T-helper 2 cell (primary cell): ENCODE results near the gene GPR34.
"Not testable (repeated sequence)": the region's sequence is repeated elsewhere in the genome, so short reads cannot be mapped to it uniquely, and the experiment has no call there.

ENCODE experiments used
- DNase-seq, 5 experiments: peaks; one replicate each; pipeline versions ENCODE4 v3.0.0 to v3.0.0-alpha.2; 2012 to 2022
- total RNA-seq, 2 donors: gene quantifications; one replicate each; lab custom pipeline; 2026; lab: John Stamatoyannopoulos, UW

Gene GPR34, protein sequence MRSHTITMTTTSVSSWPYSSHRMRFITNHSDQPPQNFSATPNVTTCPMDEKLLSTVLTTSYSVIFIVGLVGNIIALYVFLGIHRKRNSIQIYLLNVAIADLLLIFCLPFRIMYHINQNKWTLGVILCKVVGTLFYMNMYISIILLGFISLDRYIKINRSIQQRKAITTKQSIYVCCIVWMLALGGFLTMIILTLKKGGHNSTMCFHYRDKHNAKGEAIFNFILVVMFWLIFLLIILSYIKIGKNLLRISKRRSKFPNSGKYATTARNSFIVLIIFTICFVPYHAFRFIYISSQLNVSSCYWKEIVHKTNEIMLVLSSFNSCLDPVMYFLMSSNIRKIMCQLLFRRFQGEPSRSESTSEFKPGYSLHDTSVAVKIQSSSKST
- 0 to 0.13 reads per million in 2 donors for total RNA-seq

GRCh38 chrX:41688835-41689234 is at the start of gene GPR34:
GPR34 (plus strand) TSS chrX:41688973; CDS start chrX:41695634, 6,661 bp downstream.
- peak in 1 of 5 experiments; percentile 50 for DNase-seq

DNA sequence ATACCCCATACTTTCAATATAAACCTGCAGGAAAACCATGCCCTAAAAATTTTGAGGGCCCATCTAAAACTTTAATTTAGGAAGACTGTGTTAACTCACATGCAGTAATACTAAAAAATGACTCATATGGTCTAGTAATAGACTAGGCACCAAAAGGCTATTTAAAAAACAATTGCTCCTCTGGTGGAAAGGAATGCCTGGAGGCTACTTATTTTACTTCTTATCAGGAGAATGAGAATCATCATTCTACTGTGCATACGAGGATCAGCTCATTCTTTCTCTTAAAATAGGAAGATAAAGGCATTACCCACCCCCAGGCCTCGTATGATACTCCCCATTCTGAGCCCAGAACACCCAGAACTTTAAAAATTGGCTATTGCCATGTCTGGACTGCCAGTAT is 42.6 kb upstream of the GPR34 start:
- DNase-seq, result not testable (repeated sequence)

DNA sequence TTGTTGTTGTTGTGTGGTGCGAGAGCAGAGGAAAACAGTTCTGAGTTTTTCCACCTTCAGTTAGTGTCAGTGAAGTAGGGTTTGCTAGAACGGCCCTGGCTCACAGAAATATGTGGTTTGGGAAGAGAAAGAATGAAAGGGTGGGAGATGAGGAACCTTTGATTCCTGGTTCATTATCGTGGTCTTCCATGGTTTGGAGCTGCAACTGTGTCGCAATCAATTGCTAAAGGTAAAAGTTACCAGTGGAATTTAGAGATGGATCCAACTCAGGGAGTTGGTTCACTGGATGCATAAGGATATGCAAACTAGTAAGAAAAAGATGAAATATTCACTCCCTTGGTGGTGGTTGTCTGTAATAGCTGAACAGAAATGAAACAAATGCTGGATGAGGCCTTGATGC is 35.6 kb upstream of the GPR34 start:
- no peak for DNase-seq

DNA sequence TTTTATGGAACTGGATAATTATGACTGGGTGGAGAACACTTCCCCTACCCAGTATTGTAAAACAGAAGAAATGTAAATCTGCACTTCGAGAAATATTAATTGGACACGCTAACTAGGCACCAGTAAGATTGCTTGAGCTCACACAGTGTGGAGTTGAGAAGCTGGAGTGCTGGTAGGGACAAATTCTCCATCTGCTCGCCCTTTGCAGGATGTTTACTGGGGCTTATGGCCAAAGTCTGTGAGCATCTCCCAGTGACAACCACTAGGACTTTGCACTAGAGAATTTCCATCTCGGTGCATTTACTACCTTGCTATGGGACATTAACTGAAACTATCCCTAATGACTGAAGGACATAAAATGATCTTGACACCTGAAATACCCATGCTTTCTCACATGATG is 33.7 kb upstream of the GPR34 start:
- DNase-seq, result no peak

DNA sequence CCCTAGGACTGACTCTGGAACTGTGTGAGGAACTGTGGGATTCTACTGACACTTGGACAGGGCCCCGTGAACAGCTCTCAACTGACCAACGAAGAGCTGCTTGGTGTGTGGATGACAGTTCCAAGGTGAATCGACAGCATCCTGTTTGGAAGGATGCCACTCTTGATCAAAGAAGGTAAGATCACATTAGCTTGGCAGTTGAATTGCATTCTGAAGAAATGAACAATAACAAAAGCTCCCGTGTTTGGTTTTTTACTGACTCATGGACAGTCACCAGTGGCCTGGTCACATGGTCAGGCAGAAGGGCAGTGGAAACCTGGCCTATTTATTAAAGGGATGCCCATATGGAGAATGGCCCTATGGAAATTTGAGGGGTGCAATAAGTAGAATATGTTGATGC is 33.1 kb upstream of the GPR34 start:
- DNase-seq, result no peak

DNA sequence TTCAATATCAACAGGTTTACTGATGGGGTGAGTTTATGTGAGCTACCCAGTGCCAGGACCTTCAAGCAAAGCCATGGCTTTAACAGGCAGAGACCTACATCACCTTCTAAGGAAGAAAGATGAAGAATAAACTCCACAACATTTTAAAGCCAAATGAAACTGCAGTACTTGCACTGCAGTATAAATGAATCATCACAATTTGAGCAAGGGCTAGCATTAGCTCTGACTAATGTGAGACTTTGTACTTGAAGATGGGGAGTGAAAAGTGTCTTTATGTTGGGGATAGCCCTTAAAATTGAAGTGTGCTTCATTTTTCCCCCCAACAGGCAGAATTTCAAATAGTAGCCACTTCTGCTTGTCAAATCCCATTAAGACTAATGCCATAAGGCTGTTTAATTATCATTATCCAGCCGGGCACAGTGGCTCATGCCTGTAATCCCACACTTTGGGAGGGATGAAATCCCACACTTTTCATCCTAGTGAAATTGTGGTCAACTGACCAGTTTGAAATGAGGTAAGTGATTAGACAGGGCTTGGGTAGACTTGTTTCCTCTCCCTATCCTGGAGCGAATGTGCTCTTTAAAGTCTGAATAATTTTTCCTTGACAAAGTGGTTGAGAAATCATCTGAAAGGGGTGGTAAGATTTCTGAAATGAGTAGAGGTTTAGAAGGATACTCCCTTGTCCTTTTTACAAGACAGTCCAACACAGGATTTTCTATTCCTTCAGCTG is 27.2 kb upstream of the GPR34 start:
- no peak for DNase-seq

GRCh38 chrX:41664375-41664901 is 24.3 kb upstream of the GPR34 start:
- no peak for DNase-seq

DNA sequence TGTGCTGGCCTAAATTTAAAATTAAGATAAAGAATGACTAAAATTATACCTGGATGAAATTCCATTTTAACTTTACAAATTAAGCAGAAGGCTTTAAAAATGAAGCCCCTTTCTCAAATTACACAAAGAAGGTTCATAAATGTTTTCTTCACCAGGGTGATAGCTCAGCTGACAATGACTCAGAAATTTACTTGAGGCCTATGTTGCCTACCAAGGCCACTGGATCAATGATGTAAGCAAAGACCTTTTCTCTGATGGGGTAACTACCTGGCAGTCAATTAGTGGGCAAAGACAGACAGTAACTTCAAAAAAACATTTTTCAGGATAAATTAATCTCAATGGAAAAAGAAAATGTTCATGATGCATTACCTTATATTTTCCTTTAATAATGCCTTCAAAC is 23.9 kb upstream of the GPR34 start:
- DNase-seq, result no peak

GRCh38 chrX:41665686-41666085 is 23.1 kb upstream of the GPR34 start:
- DNase-seq, result no peak

- DNase-seq, result peak in 1 of 5 experiments; percentile 63
Observed at GRCh38 chrX:41666251-41666650, 22.5 kb upstream of the GPR34 start.

GRCh38 chrX:41667631-41668030 is 21.1 kb upstream of the GPR34 start:
- DNase-seq, result peak in 1 of 5 experiments; percentile 48

DNA sequence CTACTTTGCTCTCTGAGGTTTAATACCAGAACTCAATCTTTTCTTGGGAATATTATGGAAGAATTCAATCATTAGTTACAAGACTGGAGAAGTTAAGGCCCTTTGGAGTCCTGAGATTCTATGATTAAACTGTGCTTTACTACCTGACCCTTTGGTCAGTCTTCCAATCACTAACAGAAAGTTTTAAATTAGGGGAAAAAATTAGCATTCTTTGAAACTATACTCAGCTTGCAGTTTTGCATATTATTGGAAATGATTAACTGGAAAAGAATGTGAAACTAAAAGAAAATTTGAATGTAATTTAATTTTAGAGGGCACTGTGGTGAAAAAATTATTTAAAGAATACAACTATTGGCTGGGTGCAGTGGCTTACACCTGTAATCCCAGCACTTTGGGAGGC is 18.7 kb upstream of the GPR34 start:
- DNase-seq, result no peak

DNA sequence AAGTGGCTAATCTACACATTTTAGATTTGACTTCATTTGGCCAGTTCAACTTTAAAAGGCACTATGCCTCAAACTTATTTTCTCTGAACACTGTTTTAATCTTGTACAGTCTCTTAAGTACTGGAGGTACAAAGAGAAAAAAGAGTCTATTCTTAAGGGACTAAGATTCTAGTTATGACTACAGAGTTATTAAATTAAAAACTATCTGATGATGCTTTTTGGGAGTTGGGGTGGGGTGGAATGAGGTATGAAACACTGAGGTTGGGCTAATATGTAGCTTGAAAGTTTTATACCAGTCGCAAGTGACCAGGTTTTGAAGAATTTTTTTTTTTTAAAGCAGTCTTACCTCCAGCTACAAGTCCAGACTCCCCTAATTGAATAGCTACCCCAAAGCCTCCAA is 17.7 kb upstream of the GPR34 start:
- DNase-seq, result no peak

DNA sequence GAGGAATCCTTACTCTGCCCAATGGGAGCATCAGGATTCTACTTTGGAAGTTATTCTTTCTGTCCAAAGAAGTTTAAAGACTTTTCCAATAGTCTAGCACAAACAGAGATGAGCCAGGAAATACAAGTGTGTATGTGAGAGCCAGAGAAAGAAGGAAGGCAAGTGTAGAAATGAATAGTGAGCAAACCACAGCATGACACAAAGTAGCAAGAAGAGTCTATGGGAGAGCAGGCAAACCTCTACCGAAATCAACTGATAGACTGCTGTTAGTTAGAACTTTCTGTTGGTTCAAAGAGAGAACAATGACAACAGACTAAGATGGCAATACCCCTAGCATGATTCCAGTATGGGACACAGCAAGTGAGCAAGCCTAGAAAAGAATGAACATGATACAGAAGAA is 16.1 kb upstream of the GPR34 start:
- peak in 1 of 5 experiments; percentile 52 for DNase-seq

GRCh38 chrX:41676361-41676760 is 12.4 kb upstream of the GPR34 start:
- DNase-seq, result not testable (repeated sequence)

DNA sequence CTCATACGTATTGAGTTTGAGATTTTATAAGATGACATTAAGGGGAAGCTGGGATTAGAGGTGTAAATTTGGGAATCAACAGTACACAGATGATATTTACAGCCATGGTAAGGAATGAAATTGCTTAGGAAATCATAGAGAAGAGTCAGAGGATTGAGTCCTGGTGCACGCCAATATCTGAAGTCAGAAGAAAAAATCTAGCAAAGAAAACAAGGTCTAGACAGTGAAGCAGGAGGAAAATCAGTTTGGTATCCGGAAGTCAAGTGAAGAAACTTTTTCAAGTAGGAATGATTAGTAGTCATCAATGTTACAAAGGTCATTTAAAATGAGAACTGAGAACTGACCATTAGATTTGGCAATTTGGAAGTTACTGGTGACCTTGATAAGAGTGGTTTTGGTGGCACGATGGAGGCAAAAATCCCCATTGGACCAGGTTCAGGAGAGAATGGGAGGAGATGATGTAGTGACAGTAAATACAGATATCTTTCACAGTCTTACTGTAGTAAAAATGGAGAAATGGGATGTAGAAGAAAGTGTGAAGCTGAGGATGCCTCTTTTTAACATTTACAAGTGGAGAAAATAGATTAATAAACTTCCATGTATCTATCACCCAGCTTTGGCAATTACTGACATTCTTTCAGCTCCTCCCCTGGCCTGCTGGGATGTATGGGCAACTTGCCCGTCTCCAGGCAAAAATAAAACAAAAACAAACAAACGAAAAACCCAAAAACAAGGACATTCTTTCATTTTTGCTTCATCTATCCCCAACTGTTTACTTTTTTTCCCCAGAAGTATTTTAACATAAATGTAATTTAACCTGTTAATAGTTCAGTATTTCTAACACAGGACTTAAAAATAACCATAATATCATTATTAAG is 11.4 kb upstream of the GPR34 start:
- DNase-seq, result no peak

- no peak for DNase-seq
Observed at GRCh38 chrX:41684138-41684537, 4.6 kb upstream of the GPR34 start.

GRCh38 chrX:41684940-41685339 is 3.8 kb upstream of the GPR34 start:
- DNase-seq, result no peak

DNA sequence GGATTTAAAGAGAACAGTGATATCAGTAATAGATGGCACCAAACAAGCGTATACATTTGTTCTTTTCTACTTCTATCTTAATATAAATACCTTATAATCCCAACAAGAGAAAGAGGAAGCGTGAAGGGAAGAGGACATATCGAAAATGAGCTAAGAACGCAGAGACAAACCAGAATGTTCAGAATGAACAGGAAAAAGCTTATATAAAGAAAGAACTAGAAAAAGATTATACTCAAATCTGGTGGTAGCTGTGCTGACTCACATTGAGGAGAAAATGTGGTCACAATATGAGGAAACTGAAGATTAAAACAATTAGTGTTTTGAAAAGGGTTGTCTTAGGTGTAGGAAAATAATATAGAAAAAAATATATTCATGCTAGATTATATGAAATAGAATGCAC is 2.0 kb upstream of the GPR34 start:
- DNase-seq, result peak in 1 of 5 experiments; percentile 37

DNA sequence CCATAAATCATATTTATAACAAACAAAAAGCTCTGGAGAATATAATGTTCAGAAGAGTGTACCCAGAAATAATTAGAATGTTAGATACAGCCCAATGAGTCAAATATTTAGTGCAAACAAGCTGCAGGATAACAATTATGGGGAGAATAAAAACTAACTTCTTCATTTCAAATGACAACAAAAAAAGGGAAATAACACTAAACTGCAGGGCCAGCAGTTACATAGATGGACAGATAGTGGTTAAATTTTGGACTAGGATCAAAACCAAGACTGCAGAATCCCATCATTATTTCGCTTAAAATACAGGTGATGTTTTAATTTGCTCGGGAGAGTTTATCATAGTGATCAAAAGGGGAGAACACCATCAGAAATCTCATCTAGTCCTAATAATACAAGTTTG is 617 bp upstream of the GPR34 start:
- DNase-seq, result no peak

DNA sequence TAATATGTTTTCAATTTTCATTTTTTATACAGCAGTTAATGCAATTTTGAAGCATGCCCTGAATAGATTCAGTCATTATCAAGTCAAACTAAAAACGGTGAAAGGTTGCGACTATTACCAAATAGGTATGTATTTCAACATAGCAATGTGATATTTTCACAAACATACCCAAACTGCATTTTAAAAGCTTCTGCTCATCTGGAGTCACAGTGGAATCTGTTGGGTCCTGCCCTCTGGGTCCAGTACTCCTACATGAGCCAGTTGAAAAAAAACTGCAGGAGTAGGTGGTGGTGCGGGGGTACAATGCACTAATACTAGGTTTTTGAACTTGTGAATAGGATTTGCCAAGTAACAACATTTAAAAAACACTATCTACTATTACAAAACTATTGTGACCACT is 938 bp downstream of the GPR34 start:
- DNase-seq, result no peak

GRCh38 chrX:41692162-41692749 is 3.5 kb downstream of the GPR34 start:
- no peak for DNase-seq
